SU-DHL-6 (cell line): Measurements from ENCODE around the gene CFAP20DC.

Source experiments
- H2AFZ ChIP-seq: fragments of 200-600 bp; sonication (generic); 2 replicates; pipeline ENCODE4 v1.6.1; 2014; ENCODE audit warnings: low read depth, mild to moderate bottlenecking, moderate library complexity, mixed read lengths, antibody characterized with exemption, low read length; ENCODE audit not compliant: severe bottlenecking
- H3F3A ChIP-seq: fragments of 200-600 bp; shearing (Covaris generic); 2 replicates; pipeline ENCODE4 v1.6.0; 2016; ENCODE audit warnings: antibody characterized with exemption, mild to moderate bottlenecking; ENCODE audit not compliant: insufficient read depth
- H3K27ac ChIP-seq: fragments of 200-600 bp; sonication (generic); 2 replicates; pipeline ENCODE4 v1.5.1; 2016; ENCODE audit warnings: low read depth, mild to moderate bottlenecking, low read length, moderate library complexity, mixed read lengths
- H3K27me3 ChIP-seq: fragments of 200-600 bp; sonication (generic), shearing (Covaris generic); 2 replicates; pipeline ENCODE4 v1.6.0; 2014; ENCODE audit warnings: mild to moderate bottlenecking, low read length
- H3K36me3 ChIP-seq: fragments of 200-600 bp; sonication (generic); 2 replicates; pipeline ENCODE4 v1.6.1; 2014; ENCODE audit warnings: mild to moderate bottlenecking, low read length, mixed read lengths
- H3K4me2 ChIP-seq: fragments of 300-600, 200-600 bp; shearing (Covaris generic), sonication (generic); 2 replicates; pipeline ENCODE4 v1.6.0; 2014; ENCODE audit warnings: low read length, low read depth, mild to moderate bottlenecking; ENCODE audit not compliant: poor library complexity, severe bottlenecking
- H3K4me3 ChIP-seq: fragments of 200-600 bp; sonication (generic); 2 replicates; pipeline ENCODE4 v1.5.1; 2014; ENCODE audit warnings: antibody characterized with exemption, low read length, mild to moderate bottlenecking, mixed read lengths; ENCODE audit not compliant: insufficient read depth, poor library complexity, severe bottlenecking
- H3K79me2 ChIP-seq: fragments of 200-600 bp; sonication (generic); 2 replicates; pipeline ENCODE4 v1.6.1; 2014; ENCODE audit warnings: mild to moderate bottlenecking, low read length, moderate library complexity; ENCODE audit not compliant: insufficient read depth
- H3K9ac ChIP-seq: fragments of 200-600 bp; sonication (generic); 2 replicates; pipeline ENCODE4 v1.7.0; 2014; ENCODE audit warnings: mild to moderate bottlenecking, low read length
- H3K9me2 ChIP-seq: fragments of 200-600 bp; sonication (generic); replicated peaks from 2 replicates; pipeline ENCODE4 v1.6.1; 2014; ENCODE audit warnings: low read length; ENCODE audit not compliant: insufficient read depth
- H3K9me3 ChIP-seq: fragments of 200-600 bp; sonication (generic); 2 replicates; pipeline ENCODE4 v1.6.1; 2014; ENCODE audit warnings: low read length, mixed read lengths; ENCODE audit not compliant: insufficient read depth
- H4K20me1 ChIP-seq: fragments of 200-600 bp; sonication (generic); 2 replicates; pipeline ENCODE4 v1.6.1; 2014; ENCODE audit warnings: low read depth, mild to moderate bottlenecking, antibody characterized with exemption, low read length, moderate library complexity, mixed read lengths
- CTCF ChIP-seq: fragments of 200-600 bp; sonication (generic); IDR thresholded peaks from one replicate; pipeline ENCODE4 v1.5.1; 2017; ENCODE audit warnings: antibody characterized with exemption, mild to moderate bottlenecking, low read length, moderate library complexity; ENCODE audit not compliant: insufficient read depth, poor library complexity, severe bottlenecking
- EZH2phosphoT487 ChIP-seq: fragments of 200-600 bp; sonication (generic), shearing (Covaris generic); conservative IDR thresholded peaks from 2 replicates; pipeline ENCODE4 v1.6.1; 2018; ENCODE audit warnings: mild to moderate bottlenecking, antibody characterized with exemption, low read length, moderate library complexity, mixed read lengths

The CFAP20DC gene

GRCh38 chr3:58737644-58738043, 312.2 kb downstream of the CFAP20DC start:
- no peaks in the 10 kb centered on the region for H3K79me2 ChIP-seq
- H3F3A ChIP-seq = no peaks in the 10 kb centered on the region
- TF ChIP-seq EZH2phosphoT487 (no peak), CTCF (no peak)
- H2AFZ ChIP-seq = no peak overlapping the region
- H3K4me2 ChIP-seq = no peak overlapping the region
- no peaks in the 10 kb centered on the region for H3K27me3 ChIP-seq
- H3K36me3 ChIP-seq = no peaks in the 10 kb centered on the region
- H3K9me2 ChIP-seq = no peaks in the 10 kb centered on the region
- H3K9me3 ChIP-seq = no peaks in the 10 kb centered on the region
- no peak overlapping the region for H3K27ac ChIP-seq
- no peak overlapping the region for H3K4me3 ChIP-seq
- H3K9ac ChIP-seq = no peak overlapping the region
- no peaks in the 10 kb centered on the region for H4K20me1 ChIP-seq

DNA sequence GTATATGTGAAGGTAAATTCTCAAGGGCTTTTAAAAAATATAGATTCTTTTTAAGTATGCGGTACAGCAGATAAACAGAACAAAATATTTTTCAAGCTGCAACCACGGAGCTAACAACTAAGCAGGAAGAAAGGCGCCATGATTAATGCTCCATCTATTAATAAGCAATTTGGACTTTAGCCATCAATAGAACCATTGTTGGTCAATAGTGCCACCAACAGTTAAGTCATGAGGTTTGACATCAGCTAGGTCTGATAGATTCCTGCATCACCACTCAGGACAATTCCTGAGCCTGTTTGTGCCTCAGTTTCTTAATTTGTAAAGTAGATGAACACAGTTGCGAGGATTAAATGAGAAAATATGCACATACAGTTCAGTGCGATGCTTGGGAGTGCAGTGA, 318.2 kb downstream of the CFAP20DC start:
- H3F3A ChIP-seq = no peaks in the 10 kb centered on the region
- no peaks in the 10 kb centered on the region for H3K36me3 ChIP-seq
- no peaks in the 10 kb centered on the region for H3K9me3 ChIP-seq
- H3K27ac ChIP-seq = no peak overlapping the region
- H3K9me2 ChIP-seq = no peaks in the 10 kb centered on the region
- H3K4me3 ChIP-seq = no peak overlapping the region
- H3K27me3 ChIP-seq = no peaks in the 10 kb centered on the region
- H3K79me2 ChIP-seq = no peaks in the 10 kb centered on the region
- no peak overlapping the region for H2AFZ ChIP-seq
- no peaks in the 10 kb centered on the region for H4K20me1 ChIP-seq
- no peak overlapping the region for H3K9ac ChIP-seq
- H3K4me2 ChIP-seq = no peak overlapping the region
- no peak for TF ChIP-seq EZH2phosphoT487
- no peak for TF ChIP-seq CTCF

GRCh38 chr3:58728723-58729122, 321.1 kb downstream of the CFAP20DC start:
- no peaks in the 10 kb centered on the region for H3K27me3 ChIP-seq
- no peak overlapping the region for H3K27ac ChIP-seq
- H3K9ac ChIP-seq = no peak overlapping the region
- H2AFZ ChIP-seq = no peak overlapping the region
- H3K36me3 ChIP-seq = no peaks in the 10 kb centered on the region
- no peaks in the 10 kb centered on the region for H3K9me3 ChIP-seq
- no peak overlapping the region for H3K4me2 ChIP-seq
- H3K9me2 ChIP-seq = no peaks in the 10 kb centered on the region
- H3K4me3 ChIP-seq = no peak overlapping the region
- H3K79me2 ChIP-seq = no peaks in the 10 kb centered on the region
- no peaks in the 10 kb centered on the region for H3F3A ChIP-seq
- no peak for TF ChIP-seq CTCF
- no peak for TF ChIP-seq EZH2phosphoT487
- H4K20me1 ChIP-seq = no peaks in the 10 kb centered on the region
